ENCODE measurements around the gene SLC9A6. TPM values are rescaled to one million over a fixed set of nuclear protein-coding genes. Genes with fewer than 3 reads are reported as not detected.

The SLC9A6 gene
- total RNA-seq, 1 donor from 2014 or later, result 15.5 TPM

- Mint-ChIP-seq H3K4me3 (ENCODE audit: unreplicated experiment) (no peak overlapping the region), H3K27me3 (ENCODE audit: unreplicated experiment) (peaks cover 2% of the 10 kb centered on the region), H3K4me1 (ENCODE audit: low read depth, unreplicated experiment) (peaks cover 14% of the 10 kb centered on the region), H3K27ac (ENCODE audit: unreplicated experiment) (no peak overlapping the region), H3K9me3 (ENCODE audit: unreplicated experiment) (peaks cover 1% of the 10 kb centered on the region), H3K36me3 (ENCODE audit: unreplicated experiment) (no peaks in the 10 kb centered on the region)
- TF ChIP-seq, protein P1, sequence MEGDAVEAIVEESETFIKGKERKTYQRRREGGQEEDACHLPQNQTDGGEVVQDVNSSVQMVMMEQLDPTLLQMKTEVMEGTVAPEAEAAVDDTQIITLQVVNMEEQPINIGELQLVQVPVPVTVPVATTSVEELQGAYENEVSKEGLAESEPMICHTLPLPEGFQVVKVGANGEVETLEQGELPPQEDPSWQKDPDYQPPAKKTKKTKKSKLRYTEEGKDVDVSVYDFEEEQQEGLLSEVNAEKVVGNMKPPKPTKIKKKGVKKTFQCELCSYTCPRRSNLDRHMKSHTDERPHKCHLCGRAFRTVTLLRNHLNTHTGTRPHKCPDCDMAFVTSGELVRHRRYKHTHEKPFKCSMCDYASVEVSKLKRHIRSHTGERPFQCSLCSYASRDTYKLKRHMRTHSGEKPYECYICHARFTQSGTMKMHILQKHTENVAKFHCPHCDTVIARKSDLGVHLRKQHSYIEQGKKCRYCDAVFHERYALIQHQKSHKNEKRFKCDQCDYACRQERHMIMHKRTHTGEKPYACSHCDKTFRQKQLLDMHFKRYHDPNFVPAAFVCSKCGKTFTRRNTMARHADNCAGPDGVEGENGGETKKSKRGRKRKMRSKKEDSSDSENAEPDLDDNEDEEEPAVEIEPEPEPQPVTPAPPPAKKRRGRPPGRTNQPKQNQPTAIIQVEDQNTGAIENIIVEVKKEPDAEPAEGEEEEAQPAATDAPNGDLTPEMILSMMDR (IDR thresholded peaks at IDR 0.05; ENCODE audit: partially characterized antibody, unreplicated experiment), result no peak
- no peak for DNase-seq
These were observed 46.4 kb downstream of the SLC9A6 start for GRCh38 chrX:136031626-136032025.

DNA sequence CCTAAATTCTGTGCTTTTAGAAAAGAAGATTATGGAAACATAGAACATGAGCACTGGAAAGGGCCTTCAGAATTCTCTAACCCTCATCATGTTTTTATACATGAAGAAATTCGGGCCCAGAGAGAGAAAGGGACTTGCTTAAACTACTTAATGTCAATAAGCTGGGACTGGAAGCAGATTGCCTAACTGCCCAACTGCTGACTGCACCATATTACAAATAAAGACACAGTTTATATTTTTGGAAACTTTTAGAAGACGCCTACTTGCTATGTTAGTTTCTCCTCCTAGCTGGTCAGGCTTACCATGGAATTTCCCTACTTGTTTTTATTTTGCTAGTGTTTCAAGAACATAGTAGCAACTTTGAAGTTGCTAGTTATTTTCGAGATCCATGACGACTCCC is 47.1 kb downstream of the SLC9A6 start:
- H3K4me3 Mint-ChIP-seq (ENCODE audit: unreplicated experiment), result no peak overlapping the region
- TF ChIP-seq, protein P1 (IDR thresholded peaks at IDR 0.05; ENCODE audit: partially characterized antibody, unreplicated experiment), result no peak
- H3K36me3 Mint-ChIP-seq (ENCODE audit: unreplicated experiment), result no peaks in the 10 kb centered on the region
- DNase-seq, result no peak
- peaks cover 14% of the 10 kb centered on the region for H3K4me1 Mint-ChIP-seq (ENCODE audit: low read depth, unreplicated experiment)
- peaks cover 2% of the 10 kb centered on the region for H3K27me3 Mint-ChIP-seq (ENCODE audit: unreplicated experiment)
- no peak overlapping the region for H3K27ac Mint-ChIP-seq (ENCODE audit: unreplicated experiment)
- H3K9me3 Mint-ChIP-seq (ENCODE audit: unreplicated experiment), result no peaks in the 10 kb centered on the region

GRCh38 chrX:136034668-136035067 is 49.4 kb downstream of the SLC9A6 start:
- peaks cover 5% of the 10 kb centered on the region for H3K4me1 Mint-ChIP-seq (ENCODE audit: low read depth, unreplicated experiment)
- no peaks in the 10 kb centered on the region for H3K9me3 Mint-ChIP-seq (ENCODE audit: unreplicated experiment)
- no peaks in the 10 kb centered on the region for H3K36me3 Mint-ChIP-seq (ENCODE audit: unreplicated experiment)
- no peak overlapping the region for H3K4me3 Mint-ChIP-seq (ENCODE audit: unreplicated experiment)
- no peak overlapping the region for H3K27ac Mint-ChIP-seq (ENCODE audit: unreplicated experiment)
- H3K27me3 Mint-ChIP-seq (ENCODE audit: unreplicated experiment), result peaks cover 2% of the 10 kb centered on the region
- DNase-seq, result no peak
- TF ChIP-seq, protein P1 (IDR thresholded peaks at IDR 0.05; ENCODE audit: partially characterized antibody, unreplicated experiment), result no peak

- no peak overlapping the region for H3K27ac Mint-ChIP-seq (ENCODE audit: unreplicated experiment)
- no peaks in the 10 kb centered on the region for H3K36me3 Mint-ChIP-seq (ENCODE audit: unreplicated experiment)
- H3K4me1 Mint-ChIP-seq (ENCODE audit: low read depth, unreplicated experiment), result peaks cover 1% of the 10 kb centered on the region
- H3K27me3 Mint-ChIP-seq (ENCODE audit: unreplicated experiment), result no peaks in the 10 kb centered on the region
- no peaks in the 10 kb centered on the region for H3K9me3 Mint-ChIP-seq (ENCODE audit: unreplicated experiment)
- DNase-seq, result no peak
- H3K4me3 Mint-ChIP-seq (ENCODE audit: unreplicated experiment), result no peak overlapping the region
- TF ChIP-seq, protein P1 (IDR thresholded peaks at IDR 0.05; ENCODE audit: partially characterized antibody, unreplicated experiment), result no peak
These were observed 50.4 kb downstream of the SLC9A6 start for GRCh38 chrX:136035663-136036062.

DNA sequence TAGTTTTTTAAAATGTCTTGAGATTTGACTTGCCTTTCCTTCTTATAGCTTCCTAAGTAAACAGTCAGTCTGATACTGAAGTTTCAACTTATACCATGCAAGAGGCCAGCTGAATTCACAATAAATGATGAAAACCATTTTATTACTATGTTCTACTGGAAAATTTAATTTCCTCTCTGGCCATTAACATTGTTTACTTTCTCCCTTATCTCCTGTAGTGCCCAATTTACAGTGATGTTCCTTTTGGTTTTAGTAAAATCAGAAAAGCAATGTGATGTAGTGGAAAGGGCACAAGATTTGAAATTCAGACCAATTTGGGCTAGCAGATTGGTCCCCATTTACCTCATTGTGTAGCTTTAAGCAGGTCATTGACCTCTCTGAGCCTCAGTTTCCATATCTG is 54.2 kb downstream of the SLC9A6 start:
- TF ChIP-seq, protein P1 (IDR thresholded peaks at IDR 0.05; ENCODE audit: partially characterized antibody, unreplicated experiment), result no peak
- Mint-ChIP-seq H3K27ac (ENCODE audit: unreplicated experiment) (no peak overlapping the region), H3K4me1 (ENCODE audit: low read depth, unreplicated experiment) (no peaks in the 10 kb centered on the region), H3K36me3 (ENCODE audit: unreplicated experiment) (no peaks in the 10 kb centered on the region), H3K4me3 (ENCODE audit: unreplicated experiment) (no peak overlapping the region), H3K27me3 (ENCODE audit: unreplicated experiment) (no peaks in the 10 kb centered on the region), H3K9me3 (ENCODE audit: unreplicated experiment) (no peaks in the 10 kb centered on the region)
- DNase-seq, result no peak

Measured in glutamatergic neuron (in vitro differentiated cells).